Progenitor cell of endocrine pancreas (in vitro differentiated cells): ENCODE measurements around the gene CTSD. TPM values are rescaled to one million over a fixed set of nuclear protein-coding genes. Genes with fewer than 3 reads are reported as not detected.

Source experiments
- DNase-seq: peaks from one replicate; pipeline ENCODE4 v3.0.0; 2021; ENCODE audit warnings: low spot score; ENCODE audit not compliant: unreplicated experiment
- H3K27ac Mint-ChIP-seq: 2 replicates; pipeline ENCODE4 v1.8.0; 2021; ENCODE audit warnings: mild to moderate bottlenecking, moderate library complexity, mixed read lengths
- H3K27me3 Mint-ChIP-seq: 2 replicates; pipeline ENCODE4 v1.8.0; 2021; ENCODE audit warnings: mixed read lengths
- H3K36me3 Mint-ChIP-seq: 2 replicates; pipeline ENCODE4 v1.8.0; 2022; ENCODE audit warnings: mixed read lengths; ENCODE audit not compliant: insufficient read depth
- H3K4me1 Mint-ChIP-seq: 2 replicates; pipeline ENCODE4 v1.8.0; 2021; ENCODE audit warnings: low read depth, mixed read lengths
- H3K4me3 Mint-ChIP-seq: 2 replicates; pipeline ENCODE4 v1.8.0; 2021; ENCODE audit warnings: low read depth, mild to moderate bottlenecking, moderate library complexity, mixed read lengths
- H3K9me3 Mint-ChIP-seq: 2 replicates; pipeline ENCODE4 v1.8.0; 2021; ENCODE audit warnings: low read depth, mixed read lengths
- CTCF ChIP-seq: fragments of 200-600 bp; sonication (generic); IDR thresholded peaks from one replicate; pipeline ENCODE4 v1.5.0; 2021; ENCODE audit warnings: antibody characterized with exemption, mild to moderate bottlenecking; ENCODE audit not compliant: unreplicated experiment
- total RNA-seq: library from RNA; stranded (reverse); gene quantifications from 2 replicates; pipeline ENCODE4 v1.2.1, GENCODE V29; 2021

CTSD gene
- total RNA-seq, 1 donor from 2014 or later, result 158 TPM

- Mint-ChIP-seq H3K4me3 (no peak overlapping the region), H3K27me3 (peaks cover 46% of the 10 kb centered on the region), H3K36me3 (no peaks in the 10 kb centered on the region), H3K27ac (no peak overlapping the region), H3K9me3 (no peaks in the 10 kb centered on the region), H3K4me1 (peaks cover 4% of the 10 kb centered on the region)
- no peak for DNase-seq
- TF ChIP-seq CTCF, result no peak
These were observed 18.4 kb upstream of the CTSD start for GRCh38 chr11:1782031-1782590.

- no peak overlapping the region for H3K27ac Mint-ChIP-seq
- H3K9me3 Mint-ChIP-seq, result no peaks in the 10 kb centered on the region
- peaks cover 4% of the 10 kb centered on the region for H3K4me1 Mint-ChIP-seq
- DNase-seq, result no peak
- H3K4me3 Mint-ChIP-seq, result no peak overlapping the region
- TF ChIP-seq CTCF, result no peak
- H3K36me3 Mint-ChIP-seq, result no peaks in the 10 kb centered on the region
- H3K27me3 Mint-ChIP-seq, result peaks cover 48% of the 10 kb centered on the region
These were observed 17.9 kb upstream of the CTSD start for GRCh38 chr11:1781593-1781975.

GRCh38 chr11:1780700-1781592 is 17.2 kb upstream of the CTSD start:
- H3K4me3 Mint-ChIP-seq, result no peak overlapping the region
- TF ChIP-seq CTCF, result no peak
- no peak overlapping the region for H3K27ac Mint-ChIP-seq
- no peaks in the 10 kb centered on the region for H3K36me3 Mint-ChIP-seq
- no peak for DNase-seq
- no peaks in the 10 kb centered on the region for H3K9me3 Mint-ChIP-seq
- H3K4me1 Mint-ChIP-seq, result peaks cover 4% of the 10 kb centered on the region
- H3K27me3 Mint-ChIP-seq, result peaks cover 45% of the 10 kb centered on the region

- H3K36me3 Mint-ChIP-seq, result no peaks in the 10 kb centered on the region
- peaks cover 42% of the 10 kb centered on the region for H3K27me3 Mint-ChIP-seq
- no peak for DNase-seq
- no peak overlapping the region for H3K4me3 Mint-ChIP-seq
- H3K27ac Mint-ChIP-seq, result no peak overlapping the region
- H3K4me1 Mint-ChIP-seq, result peaks cover 4% of the 10 kb centered on the region
- no peak for TF ChIP-seq CTCF
- H3K9me3 Mint-ChIP-seq, result no peaks in the 10 kb centered on the region
These were observed 16.3 kb upstream of the CTSD start for GRCh38 chr11:1779806-1780699.
